HG03139 (cell line): Measurements from ENCODE around the gene NGEF.

Experiments
- ATAC-seq: cut with Tn5 transposase; IDR thresholded peaks from one replicate; pipeline ENCODE4 v1.9.1; 2021; ENCODE audit not compliant: unreplicated experiment

Gene NGEF

DNA sequence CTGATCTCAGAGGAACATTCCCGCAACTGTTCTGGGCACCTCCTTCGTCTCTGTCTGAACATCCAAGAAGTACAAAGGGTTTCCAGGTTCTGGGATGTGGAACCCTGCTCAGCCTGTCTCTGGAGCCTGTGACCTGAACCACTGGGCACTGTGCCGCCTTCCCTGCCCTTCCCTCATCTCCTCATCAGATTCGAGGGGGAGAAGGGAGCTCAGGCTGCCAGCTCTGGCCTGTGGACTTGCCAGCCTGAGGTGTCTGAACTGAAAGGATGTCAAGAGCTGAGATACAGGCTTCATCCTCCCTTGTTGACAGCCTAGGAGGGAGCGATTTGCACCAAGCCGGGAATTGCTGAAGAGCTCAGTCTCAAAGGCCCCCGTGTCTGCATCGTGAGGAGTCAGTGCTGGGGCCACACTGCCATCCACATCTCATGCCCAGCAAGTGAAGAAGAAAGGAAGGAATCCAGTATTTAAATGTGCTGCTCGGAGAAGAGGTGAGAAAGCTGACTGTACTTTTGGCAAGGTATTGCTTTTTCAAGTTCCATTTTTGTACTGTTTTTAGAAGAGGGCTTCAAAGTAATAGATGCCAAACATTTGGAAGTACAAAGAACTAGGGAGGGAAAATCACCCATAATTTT is 32.0 kb upstream of the NGEF start:
- no peak for ATAC-seq

DNA sequence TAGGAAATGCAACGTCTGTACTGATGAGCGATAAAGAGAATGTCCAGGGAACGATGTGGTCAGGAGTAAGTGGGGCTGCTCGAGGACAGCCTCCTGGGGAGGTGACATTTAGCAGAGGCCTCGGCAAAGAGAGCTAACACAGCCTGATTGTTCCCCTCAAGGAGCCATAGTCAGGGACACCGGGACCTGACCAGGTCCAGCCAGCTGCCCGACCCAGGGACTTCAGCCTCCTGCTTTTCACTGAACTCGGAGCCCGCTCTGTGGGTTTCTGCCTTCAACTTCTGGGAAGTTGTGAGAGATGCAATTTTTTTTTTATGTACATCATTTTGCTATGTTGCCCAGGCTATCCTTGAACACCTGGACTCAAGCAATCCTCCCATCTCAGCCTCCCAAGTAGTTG is 29.5 kb upstream of the NGEF start:
- no peak for ATAC-seq

DNA sequence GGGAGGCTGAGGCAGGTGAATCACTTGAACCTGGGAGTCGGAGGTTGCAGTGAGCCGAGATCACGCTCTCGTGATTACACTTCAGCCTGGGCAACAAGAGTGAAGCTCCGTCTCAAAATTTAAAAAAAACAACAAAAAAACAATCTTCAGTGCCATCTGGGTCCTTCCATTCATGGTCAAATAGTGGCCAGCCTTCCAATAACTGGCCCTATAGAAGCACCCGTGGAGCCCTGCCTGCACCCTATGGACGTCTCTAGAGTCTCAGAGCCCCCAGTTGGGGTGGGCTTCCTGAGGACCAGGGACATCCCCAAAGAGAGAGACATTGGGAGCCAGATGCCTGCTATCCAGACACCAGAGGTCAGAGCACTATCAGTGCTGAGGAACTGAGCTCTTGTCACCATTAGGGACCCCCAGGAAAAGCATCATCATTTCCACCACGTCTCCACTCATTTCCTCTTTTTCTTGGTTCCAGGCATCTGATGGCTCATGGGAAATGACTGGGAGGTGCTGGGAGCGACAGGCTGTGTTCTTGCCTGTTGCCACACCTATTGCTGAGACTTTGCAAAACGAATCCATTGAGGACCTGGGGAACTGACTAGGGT is 28.8 kb upstream of the NGEF start:
- no peak for ATAC-seq

DNA sequence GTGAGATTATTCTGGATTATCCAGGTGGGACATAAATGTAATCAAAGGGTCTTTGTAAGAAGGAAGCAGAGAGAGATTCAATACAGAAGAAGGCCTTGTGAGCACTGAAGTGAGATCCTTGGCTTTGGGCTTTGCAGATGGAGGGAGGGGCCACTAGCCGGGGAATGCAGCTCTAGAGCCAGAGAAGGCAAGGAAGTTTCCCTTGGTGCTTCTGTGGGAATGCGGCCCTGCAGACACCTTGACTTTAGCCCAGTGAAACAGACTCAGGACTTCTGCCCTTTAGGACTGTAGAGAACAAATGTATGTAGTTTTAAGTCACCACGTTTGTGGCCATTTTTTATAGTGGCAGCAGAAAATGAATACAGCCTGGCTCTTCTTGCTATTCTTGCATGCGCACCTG is 27.5 kb upstream of the NGEF start:
- ATAC-seq, result no peak

DNA sequence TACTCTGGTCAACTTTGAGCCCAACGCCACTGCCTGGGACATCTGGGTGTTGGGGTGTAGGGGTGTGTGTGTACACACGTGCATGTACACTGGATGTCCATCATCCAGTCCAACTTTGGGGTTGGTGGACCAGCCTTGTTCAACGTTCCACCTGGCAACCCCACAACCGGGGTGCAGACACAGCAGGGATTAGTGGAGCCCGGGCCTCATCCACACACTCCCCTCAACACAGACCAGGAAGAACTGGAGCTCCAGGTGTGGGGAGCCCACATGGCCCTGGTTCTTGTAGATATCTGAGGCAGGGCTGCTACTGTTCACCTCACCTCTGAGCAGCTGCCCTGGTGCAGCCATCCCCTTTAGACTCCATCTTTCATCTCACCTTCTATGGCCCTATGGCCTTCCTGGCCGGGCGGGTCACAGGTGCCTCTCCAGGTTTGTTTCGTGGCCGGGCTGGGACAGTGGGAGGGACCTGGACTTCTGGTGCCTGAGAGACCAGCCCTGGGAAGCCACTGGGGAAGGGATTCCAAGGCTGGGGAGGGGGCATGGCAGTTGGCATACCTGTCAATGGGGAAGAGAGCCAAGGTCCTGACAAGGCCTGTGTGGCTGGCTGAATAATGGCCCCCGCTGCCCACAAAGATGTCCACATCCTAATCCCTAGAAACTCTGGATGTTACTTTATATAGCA is 26.9 kb upstream of the NGEF start:
- no peak for ATAC-seq

DNA sequence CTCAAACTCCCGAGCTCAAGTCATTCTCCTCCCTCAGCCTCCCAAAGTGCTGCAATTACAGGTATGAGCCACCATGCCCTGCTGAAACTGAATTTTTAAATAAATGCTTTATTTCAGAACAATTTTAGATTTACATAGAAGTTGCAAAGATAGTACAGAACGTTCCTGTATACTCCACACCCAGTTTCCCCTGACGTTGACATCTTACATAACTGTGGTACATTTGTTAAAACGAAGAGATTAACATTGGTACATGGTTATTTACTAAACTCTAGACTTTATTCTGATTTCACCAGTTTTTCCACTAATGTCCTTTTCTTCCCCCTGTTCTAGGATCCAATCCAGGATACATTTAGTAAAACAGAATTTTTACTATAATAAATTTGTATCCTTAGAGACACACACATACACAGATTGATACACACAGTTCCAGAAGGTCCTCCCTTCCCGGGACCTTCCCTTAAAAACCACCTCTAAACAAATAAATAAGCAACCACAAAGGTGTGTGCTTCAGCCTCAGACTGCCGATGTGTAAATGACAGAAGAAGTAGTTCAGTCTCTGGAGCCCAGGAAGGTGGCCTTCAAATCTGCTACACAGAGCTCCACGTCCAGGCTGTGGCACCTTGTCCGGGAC is 26.3 kb upstream of the NGEF start:
- no peak for ATAC-seq

DNA sequence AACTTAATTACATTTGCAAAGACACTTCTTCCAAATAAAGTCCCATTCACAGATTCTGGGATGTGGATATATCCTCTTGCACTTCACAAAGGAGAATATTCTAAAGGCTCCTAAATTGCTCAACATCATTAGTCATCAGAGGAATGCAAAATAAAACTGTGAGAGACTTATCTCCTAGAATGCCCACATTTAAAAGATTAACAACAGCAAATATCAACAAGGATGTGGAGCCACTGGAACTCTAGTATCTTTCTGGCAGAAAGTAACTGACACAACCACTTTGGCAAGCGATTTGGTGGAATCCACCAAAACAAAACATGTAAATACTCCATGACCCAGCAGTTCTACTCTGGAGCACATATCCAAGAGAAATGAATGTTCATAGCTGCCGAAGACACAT is 24.0 kb upstream of the NGEF start:
- ATAC-seq, result no peak

DNA sequence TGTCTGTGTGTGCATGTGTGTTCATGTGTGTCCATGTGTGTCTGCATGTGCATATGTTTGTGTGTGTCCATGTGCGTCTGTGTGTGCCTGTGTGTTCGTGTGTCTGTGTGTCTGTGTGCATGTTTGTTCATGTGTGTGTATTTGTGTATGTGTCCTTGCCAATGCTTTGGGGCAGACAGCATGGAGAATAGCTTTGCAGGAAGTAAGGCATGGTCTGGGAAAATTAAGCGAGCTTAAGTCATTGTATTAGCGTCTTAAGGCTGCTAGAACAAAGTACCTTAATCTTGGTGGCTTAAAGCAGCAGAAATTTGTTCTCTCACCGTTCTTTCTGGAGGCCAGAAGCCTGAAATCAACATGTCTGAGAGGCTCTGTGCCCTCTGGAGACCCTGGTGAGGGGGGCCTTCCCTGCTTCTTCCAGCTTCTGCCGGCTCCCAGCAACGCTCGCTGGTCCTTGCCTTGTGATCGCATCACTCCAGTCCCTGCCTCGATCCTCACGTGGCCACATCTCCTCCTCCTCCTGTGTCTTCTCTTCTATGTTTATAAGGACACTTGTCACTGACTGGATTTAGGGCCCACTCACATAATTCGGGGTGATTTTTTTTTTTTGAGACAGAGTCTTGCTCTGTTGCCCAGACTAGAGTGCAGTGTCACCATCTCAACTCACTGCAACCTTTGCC is 23.2 kb upstream of the NGEF start:
- no peak for ATAC-seq

DNA sequence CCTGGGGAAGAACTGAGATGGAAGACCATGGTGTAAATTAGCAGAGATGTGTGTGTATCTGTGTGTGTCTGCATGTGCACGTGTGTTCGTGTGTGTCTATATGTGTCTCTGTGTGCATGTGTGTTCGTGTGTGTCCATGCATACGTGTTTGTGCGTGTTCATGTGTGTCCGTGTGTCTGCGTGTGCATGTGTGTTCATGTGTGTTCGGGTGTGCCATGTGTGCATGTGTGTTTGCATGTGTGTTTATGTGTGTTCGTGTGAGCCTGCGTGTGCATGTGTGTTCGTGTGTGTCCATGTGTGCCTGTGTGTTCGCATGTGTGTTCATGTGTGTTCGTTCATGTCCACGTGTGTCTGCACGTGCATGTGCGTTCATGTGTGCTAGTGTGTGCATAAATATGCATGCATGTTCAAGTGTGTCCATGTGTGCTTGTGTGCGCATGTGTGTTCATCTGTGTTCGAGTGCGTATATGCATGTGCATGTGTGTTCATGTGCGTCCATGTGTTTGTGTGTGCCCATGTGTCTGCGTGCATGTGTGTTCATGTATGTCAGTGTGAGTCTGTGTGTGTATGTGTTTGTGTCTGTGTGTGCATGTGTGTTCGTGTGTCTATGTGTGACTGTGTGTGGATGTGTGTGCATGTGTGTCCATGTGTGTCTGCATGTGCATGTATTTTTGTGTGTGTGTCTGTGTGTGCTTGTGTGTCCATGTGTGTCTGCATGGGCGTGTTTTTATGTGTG is 22.5 kb upstream of the NGEF start:
- ATAC-seq, result no peak

DNA sequence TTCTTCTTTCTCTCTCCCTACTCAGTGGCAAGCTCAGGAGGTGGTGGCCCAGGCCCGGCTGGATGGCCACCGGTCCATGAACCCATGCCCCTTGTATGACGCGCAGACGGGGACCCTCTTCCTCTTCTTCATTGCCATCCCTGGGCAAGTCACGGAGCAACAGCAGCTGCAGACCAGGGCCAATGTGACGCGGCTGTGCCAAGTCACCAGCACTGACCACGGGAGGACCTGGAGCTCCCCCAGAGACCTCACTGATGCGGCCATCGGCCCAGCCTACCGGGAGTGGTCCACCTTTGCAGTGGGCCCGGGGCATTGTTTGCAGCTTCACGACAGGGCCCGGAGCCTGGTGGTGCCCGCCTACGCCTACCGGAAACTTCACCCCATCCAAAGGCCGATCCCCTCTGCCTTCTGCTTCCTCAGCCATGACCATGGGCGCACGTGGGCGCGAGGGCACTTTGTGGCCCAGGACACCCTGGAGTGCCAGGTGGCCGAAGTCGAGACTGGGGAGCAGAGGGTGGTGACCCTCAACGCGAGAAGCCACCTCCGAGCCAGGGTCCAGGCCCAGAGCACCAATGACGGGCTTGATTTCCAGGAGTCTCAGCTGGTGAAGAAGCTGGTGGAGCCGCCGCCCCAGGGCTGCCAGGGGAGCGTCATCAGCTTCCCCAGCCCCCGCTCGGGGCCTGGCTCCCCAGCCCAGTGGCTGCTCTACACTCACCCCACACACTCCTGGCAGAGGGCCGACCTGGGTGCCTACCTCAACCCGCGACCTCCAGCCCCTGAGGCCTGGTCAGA is 21.2 kb upstream of the NGEF start:
- no peak for ATAC-seq

DNA sequence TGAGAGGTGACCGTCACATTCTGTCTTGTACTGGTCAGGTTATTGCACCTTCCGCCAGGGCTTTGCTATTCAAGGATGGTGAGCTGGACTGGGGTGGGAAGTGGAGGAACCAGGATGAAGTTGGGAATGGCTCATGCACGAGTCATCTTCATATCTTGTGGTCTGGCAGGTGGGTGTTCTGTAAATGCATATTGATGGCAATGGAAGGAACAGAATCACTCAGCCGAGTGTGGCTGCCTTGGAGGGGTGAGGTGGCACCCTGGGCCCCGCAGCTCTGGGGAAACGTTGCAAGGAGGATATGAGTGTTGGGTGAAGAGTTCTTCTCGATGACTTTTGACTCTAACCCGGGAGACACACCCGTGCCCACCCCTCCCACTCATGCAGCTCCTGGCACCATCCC is 20.6 kb upstream of the NGEF start:
- no peak for ATAC-seq

DNA sequence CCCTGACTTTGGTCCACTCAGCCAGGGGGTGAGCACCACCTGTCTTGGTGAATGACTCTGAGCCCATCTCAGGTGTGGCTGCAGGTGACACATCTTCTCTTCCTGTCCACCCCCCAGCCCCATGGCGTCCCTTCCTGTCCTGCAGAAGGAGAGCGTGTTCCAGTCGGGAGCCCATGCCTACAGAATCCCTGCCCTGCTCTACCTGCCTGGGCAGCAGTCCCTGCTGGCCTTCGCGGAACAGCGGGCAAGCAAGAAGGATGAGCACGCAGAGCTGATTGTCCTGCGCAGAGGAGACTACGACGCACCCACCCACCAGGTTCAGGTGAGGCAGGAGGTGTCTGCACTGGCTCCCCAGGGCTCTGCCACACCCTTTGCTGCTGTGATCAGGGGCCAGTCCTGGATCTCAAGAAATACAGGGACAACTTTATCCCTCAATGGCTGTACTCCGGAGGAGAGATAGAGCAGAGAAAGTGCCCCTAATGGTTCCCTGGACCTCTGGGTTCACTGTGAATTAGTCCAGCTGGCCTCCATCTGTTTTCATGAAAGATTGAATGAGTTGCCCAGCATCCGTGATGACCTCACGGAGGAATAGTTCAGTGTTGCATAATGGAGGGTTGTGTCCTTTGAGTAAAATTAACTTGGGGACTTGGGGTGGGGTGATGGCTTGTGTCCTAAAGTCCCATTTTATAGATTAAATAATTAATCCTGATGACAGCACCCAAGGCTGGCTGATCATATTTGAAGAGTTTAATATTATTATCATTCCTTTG is 19.7 kb upstream of the NGEF start, which contains the start of gene NEU2:
Gene NEU2, plus strand, starts transcription at position 122 of the 770 bp plus-strand sequence. Its CDS starts 0 bp downstream, at position 122.
- ATAC-seq, result no peak

DNA sequence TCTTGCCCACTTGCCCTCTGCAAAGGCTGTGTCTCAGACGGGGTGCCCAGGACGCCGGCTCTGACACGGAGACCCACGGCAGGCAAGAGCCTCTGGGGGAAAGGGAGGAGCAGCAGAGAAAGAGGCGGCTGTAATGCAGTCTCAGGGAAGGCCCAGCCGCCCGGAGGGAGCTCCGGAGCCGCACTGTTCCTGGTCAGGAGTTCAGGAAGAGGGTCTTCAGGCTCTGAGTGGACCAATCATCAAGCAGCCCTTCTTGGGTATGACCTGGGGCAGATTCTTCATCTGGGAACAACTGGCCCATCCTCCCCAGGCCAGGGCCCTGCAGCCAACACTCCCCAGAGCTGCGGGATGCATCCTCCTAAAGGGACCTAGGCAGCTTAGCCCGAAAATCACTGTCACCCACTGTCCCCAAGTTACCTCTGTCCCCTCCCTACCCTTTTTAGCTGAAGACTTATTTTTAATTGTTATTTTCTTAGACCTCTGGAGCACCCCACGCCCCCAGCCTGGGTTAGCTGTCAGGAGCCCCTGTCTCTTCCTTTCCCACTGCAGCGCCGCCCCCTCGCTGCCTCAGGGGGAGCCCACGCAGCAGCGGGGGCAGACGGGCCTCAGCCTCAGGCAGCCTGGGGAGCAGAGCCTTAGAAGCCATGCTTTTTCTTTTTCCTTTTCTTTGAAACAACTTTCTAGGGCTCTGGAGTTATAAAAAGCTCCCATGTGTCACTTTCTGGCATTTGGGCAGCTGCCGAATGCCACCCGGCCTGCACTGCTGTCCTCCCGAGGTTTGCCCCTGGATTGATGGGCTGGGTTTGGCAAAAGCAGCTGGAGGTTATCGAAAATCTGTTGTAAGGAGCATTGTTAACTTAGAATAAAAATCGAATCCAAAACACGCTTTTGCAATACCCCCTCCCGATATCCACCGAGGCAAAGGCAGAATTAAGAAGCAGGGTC is 18.8 kb upstream of the NGEF start:
- ATAC-seq, result no peak

DNA sequence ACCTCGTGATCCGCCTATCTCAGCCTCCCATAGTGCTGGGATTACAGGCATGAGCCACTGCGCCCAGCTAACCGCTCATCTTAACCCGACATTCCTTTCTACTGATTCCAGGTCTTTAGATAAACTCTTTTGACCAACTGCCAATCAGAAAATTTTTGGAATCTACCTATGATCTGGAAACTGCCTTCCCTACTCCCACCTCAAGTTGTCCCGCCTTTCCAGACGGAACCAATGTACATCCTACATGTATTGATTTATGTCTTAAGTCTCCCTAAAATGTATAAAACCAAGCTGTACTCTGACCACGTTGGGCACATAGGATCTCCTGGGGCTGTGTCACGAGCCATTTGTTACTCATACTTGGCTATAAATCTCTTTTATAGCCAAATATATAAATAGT is 16.3 kb upstream of the NGEF start:
- ATAC-seq, result no peak

DNA sequence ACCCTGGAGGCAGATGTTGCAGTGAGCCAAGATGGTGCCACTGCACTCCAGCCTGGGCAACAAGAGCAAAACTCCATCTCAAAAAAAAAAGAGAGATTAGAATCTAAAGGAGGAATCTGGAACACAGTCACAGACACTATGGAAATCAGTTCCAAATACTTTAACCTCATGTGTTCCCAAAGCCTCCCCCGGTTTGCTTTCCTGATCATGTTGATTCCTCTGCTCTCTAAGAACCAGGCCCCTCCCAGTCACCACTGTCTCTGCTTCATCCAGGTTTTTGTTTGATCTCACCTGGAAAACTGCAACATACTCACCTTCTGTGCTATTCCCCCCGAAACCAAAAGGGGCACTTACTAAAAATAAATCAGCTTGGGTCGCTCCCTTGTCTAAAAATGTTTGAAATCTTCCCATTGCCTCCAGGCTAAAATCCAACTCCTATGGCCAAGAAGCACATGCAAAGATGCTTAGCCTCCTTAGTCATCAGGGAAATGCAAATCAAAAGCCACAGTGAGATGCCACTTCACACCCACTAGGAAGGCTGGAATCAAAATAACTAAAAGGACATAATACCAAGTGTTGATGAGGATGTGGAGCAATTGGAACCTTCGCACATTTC is 13.2 kb upstream of the NGEF start:
- no peak for ATAC-seq

DNA sequence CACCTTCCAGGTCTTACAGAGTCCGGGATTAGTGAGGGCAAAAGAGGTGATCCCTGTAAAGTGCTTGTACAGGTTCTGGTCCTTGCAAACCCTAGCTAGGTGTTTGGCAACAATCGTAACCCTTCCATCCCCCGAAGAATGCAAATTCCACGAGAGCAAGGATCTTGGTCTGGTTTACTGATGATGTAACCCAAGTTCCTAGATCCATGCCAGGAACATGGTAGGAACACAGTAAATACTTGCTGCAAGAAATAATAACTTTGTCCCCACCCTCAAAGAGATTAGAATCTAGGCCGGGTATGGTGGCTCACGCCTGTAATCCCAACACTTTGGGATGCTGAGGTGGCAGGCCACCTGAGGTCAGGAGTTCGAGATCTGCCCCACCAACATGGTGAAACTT is 12.7 kb upstream of the NGEF start:
- ATAC-seq, result no peak

DNA sequence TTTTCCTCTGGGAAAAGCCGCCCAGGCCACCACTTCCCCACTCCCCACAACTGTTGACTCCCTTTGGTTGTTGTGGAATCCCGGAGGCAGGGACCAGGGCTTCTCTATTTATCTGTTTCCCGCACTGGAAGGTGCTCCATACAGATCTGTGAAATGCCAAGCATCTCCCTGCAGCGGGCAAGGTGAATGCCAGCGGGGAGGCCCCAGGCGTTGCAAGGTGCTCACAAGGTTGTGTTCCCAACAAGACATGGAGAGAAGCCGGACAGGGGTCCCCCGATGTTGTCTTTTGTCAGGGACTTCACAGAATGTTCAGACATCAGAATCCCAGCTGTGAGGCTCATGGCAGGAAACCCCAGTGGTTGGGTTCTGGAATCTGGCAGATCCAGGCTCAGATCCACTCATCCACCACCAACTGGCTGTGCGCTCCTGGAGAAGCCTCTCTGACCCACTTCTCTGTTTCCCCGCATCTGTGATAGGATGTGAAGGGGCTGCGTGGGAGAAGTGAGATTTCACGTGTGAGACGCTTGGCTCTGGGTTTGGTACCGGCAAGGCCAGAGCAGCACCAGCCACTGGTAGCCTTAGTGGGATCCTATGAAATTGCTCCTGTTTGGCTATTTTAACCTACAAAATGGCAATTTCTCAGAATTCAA is 10.8 kb upstream of the NGEF start:
- no peak for ATAC-seq
